ENCODE results near the gene ZNF121. TPM values are rescaled to one million over a fixed set of nuclear protein-coding genes. Genes with fewer than 3 reads are reported as not detected.

Gene ZNF121
- 10 to 100 TPM; 11.5 to 15.2 (median 12.4) TPM for total RNA-seq
- long read RNA-seq, result 0 reads

GRCh38 chr19:9584073-9584833 is at the start of gene ZNF121:
Gene ZNF121 (minus strand): TSS chr19:9584504. CDS start chr19:9568097, 16,407 bp downstream.
- ATAC-seq (peak; percentile 94 to 97 (median 96)), DNase-seq (peak; percentile 86 to 89 (median 86))
- Histone ChIP-seq H3K27ac (peak within 1 kb of the TSS; percentile 67 to 80 (median 71)), H3K9me3 (no peaks in the 10 kb centered on the region), H3K4me1 (no peaks in the 10 kb centered on the region), H3K36me3 (peaks cover 0 to 1% (median 0%) of the 10 kb centered on the region in 4 donors), H3K4me3 (peak within 1 kb of the TSS; percentile 84 to 97 (median 94)), H3K27me3 (no peaks in the 10 kb centered on the region)
- intact Hi-C loops (cut with DNase I), result no loop called here
- 0% methylated on average over 21 of the region's 51 CpGs for WGBS (ENCODE audit: insufficient coverage, low coverage, low lambda C conversion rate, missing lambda C conversion rate)
- no peak for TF ChIP-seq CTCF (IDR thresholded peaks at IDR 0.05)
- peak; percentile 69 for TF ChIP-seq POLR2A (IDR thresholded peaks at IDR 0.05)

GRCh38 chr19:9627856-9628255 is 43.6 kb upstream of the ZNF121 start:
- TF ChIP-seq POLR2A (IDR thresholded peaks at IDR 0.05) (no peak), CTCF (IDR thresholded peaks at IDR 0.05) (no peak)
- no peak for ATAC-seq
- WGBS (ENCODE audit: insufficient coverage, low coverage, low lambda C conversion rate, missing lambda C conversion rate), result 55% methylated on average over 2 of the region's 2 CpGs
- Histone ChIP-seq H3K27ac (no peak overlapping the region), H3K36me3 (no peaks in the 10 kb centered on the region), H3K4me1 (peaks cover 0 to 5% (median 0%) of the 10 kb centered on the region in 4 donors), H3K4me3 (no peak overlapping the region), H3K27me3 (no peaks in the 10 kb centered on the region), H3K9me3 (no peaks in the 10 kb centered on the region)
- DNase-seq, result no peak
- intact Hi-C loops (cut with DNase I), result loop anchor here in 1 of 2 donors (5.0 kb wide), 1 partner anchor 159 kb away; no protein-coding TSS in a partner anchor

GRCh38 chr19:9622531-9622930 is 38.2 kb upstream of the ZNF121 start:
- ATAC-seq, result no peak
- H3K4me1 ChIP-seq, result peaks cover 0 to 14% (median 3%) of the 10 kb centered on the region in 4 donors
- no peaks in the 10 kb centered on the region for H3K9me3 ChIP-seq
- no peak overlapping the region for H3K27ac ChIP-seq
- no peak for TF ChIP-seq CTCF (IDR thresholded peaks at IDR 0.05)
- no peak for TF ChIP-seq POLR2A (IDR thresholded peaks at IDR 0.05)
- no peak overlapping the region for H3K4me3 ChIP-seq
- H3K27me3 ChIP-seq, result no peaks in the 10 kb centered on the region
- WGBS (ENCODE audit: insufficient coverage, low coverage, low lambda C conversion rate, missing lambda C conversion rate), result 66% methylated on average over 2 of the region's 2 CpGs
- DNase-seq, result no peak
- H3K36me3 ChIP-seq, result peaks cover 0 to 17% (median 10%) of the 10 kb centered on the region in 4 donors
- intact Hi-C loops (cut with DNase I), result loop anchor here in 1 of 2 donors (5.0 kb wide), 1 partner anchor 165 kb away; no protein-coding TSS in a partner anchor

GRCh38 chr19:9621156-9622037 is 37.1 kb upstream of the ZNF121 start, which contains the start of gene ZNF561:
Gene ZNF561 (minus strand): TSS chr19:9621232. CDS start chr19:9619456, 1,776 bp downstream.
- peak; percentile 81 to 89 (median 87) for DNase-seq
- Histone ChIP-seq H3K9me3 (no peaks in the 10 kb centered on the region), H3K4me1 (peaks cover 0 to 14% (median 3%) of the 10 kb centered on the region in 4 donors), H3K27me3 (no peaks in the 10 kb centered on the region), H3K36me3 (peaks cover 0 to 29% (median 20%) of the 10 kb centered on the region in 4 donors), H3K4me3 (peak within 1 kb of the TSS; percentile 79 to 85 (median 84)), H3K27ac (peak within 1 kb of the TSS; percentile 87 to 95 (median 88))
- WGBS (ENCODE audit: insufficient coverage, low coverage, low lambda C conversion rate, missing lambda C conversion rate), result under 1% methylated on average over 11 of the region's 33 CpGs
- intact Hi-C loops (cut with DNase I), result loop anchor here in 1 of 2 donors (5.0 kb wide), 1 partner anchor 166 kb away; no protein-coding TSS in a partner anchor
- TF ChIP-seq CTCF (IDR thresholded peaks at IDR 0.05), result no peak
- TF ChIP-seq POLR2A (IDR thresholded peaks at IDR 0.05), result peak; percentile 24
- ATAC-seq, result peak; percentile 89 to 94 (median 92)
